HepG2 (cell line): Measurements from ENCODE around the gene SMAD2. TPM values are rescaled to one million over a fixed set of nuclear protein-coding genes. Genes with fewer than 3 reads are reported as not detected.
A peak's percentile ranks its signal among the peaks of the same experiment; 100 is the strongest.

Experiments
- ATAC-seq: fragments of 200-7000 bp; cut with Tn5 transposase; 3 replicates; pipeline ENCODE4 v1.9.1; 2020; ENCODE audit warnings: mild to moderate bottlenecking, moderate library complexity
- BruUV-seq: library from RNA; stranded (reverse); fragments of 400-500 nt; replicated peaks from 2 replicates; lab custom pipeline; 2021; lab: Mats Ljungman, UMichigan
- CTCF ChIA-PET: fragments of 300-600 bp; formaldehyde crosslinking; extraction: SDS; loops from one replicate; lab custom pipeline; 2021; ENCODE audit warnings: low total read pairs, inconsistent platforms, low intra/inter-chr PET ratio; lab: Yijun Ruan, JAX
- POLR2A ChIA-PET: fragments of 350-600 bp; sonication (Branson Sonifier 250); formaldehyde crosslinking; loops from one replicate; lab custom pipeline; 2020; ENCODE audit warnings: antibody characterized with exemption, inconsistent platforms; lab: Yijun Ruan, JAX
- DNase-seq: peaks from one replicate; pipeline ENCODE4 v3.0.0-alpha.2; 2015; ENCODE audit warnings: low spot score
- FAIRE-seq: peaks from 3 replicates; lab custom pipeline; 2011; peaks lifted over from hg19 to GRCh38; lab: Jason Lieb, UNC
- H2AFZ ChIP-seq: one replicate; pipeline ENCODE4 v1.6.1; 2011; ENCODE audit warnings: low read length, inconsistent platforms
- H3K27ac ChIP-seq: fragments of 300-600 bp; 3 replicates; pipeline ENCODE4 v1.8.0; 2011; ENCODE audit warnings: mixed run types, mild to moderate bottlenecking, mixed read lengths, low read length, inconsistent platforms; ENCODE audit not compliant: insufficient read depth; ENCODE audit errors: extremely low read length
- H3K27me3 ChIP-seq, 2 experiments: fragments of 200-600 bp in 1 of 2; 2 replicates in 1 of 2; 3 replicates in 1 of 2; pipeline versions ENCODE4 v1.6.0 to v1.8.0; 2011; ENCODE audit warnings: low read length in 2 of 2, mild to moderate bottlenecking in 2 of 2, moderate library complexity in 2 of 2, inconsistent platforms in 1 of 2; ENCODE audit not compliant: insufficient read depth in 2 of 2, control insufficient read depth in 1 of 2
- H3K36me3 ChIP-seq, 2 experiments: fragments of 200-600 bp in 1 of 2; replicated peaks in 1 of 2; 2 replicates in 1 of 2; 3 replicates in 1 of 2; pipeline versions ENCODE4 v1.5.1 to v1.8.0; 2011; ENCODE audit warnings: low read length in 2 of 2, inconsistent platforms in 1 of 2; ENCODE audit not compliant: insufficient read depth in 2 of 2, control insufficient read depth in 1 of 2
- H3K4me1 ChIP-seq: 2 replicates; pipeline ENCODE4 v1.5.1; 2012; ENCODE audit warnings: low read length, inconsistent platforms; ENCODE audit not compliant: insufficient read depth
- H3K4me2 ChIP-seq: 2 replicates; pipeline ENCODE4 v1.6.0; 2011; ENCODE audit warnings: low read depth, low read length, inconsistent platforms
- H3K4me3 ChIP-seq, 3 experiments: fragments of 200-600 bp in 1 of 3; sonication (generic), shearing (Covaris generic) in 1 of 3; replicated peaks in 1 of 3; 2 replicates each; pipeline ENCODE4 v1.5.1; 2011 to 2016; ENCODE audit warnings: low read length in 3 of 3, inconsistent platforms in 2 of 3, low read depth in 2 of 3, mild to moderate bottlenecking in 2 of 3, control low read depth in 1 of 3, mixed read lengths in 1 of 3; ENCODE audit not compliant: insufficient read depth in 1 of 3
- H3K79me2 ChIP-seq: one replicate; pipeline ENCODE4 v1.6.1; 2011; ENCODE audit warnings: low read length, inconsistent platforms; ENCODE audit not compliant: insufficient read depth
- H3K9ac ChIP-seq: 2 replicates; pipeline ENCODE4 v1.6.0; 2011; ENCODE audit warnings: mild to moderate bottlenecking, low read depth, low read length, inconsistent platforms; ENCODE audit not compliant: insufficient read depth
- H3K9me3 ChIP-seq: 2 replicates; pipeline ENCODE4 v1.5.1; 2012; ENCODE audit warnings: mild to moderate bottlenecking, low read length
- H4K20me1 ChIP-seq: 2 replicates; pipeline ENCODE4 v1.6.0; 2011; ENCODE audit warnings: inconsistent platforms, mild to moderate bottlenecking, low read length, moderate library complexity; ENCODE audit not compliant: insufficient read depth
- MAFF ChIP-seq: IDR thresholded peaks from 2 replicates; pipeline ENCODE4 v1.6.1; 2011; ENCODE audit warnings: low read depth, low read length, improper control_type of control experiment
- MAFK ChIP-seq, 2 experiments: IDR thresholded peaks in 1 of 2; conservative IDR thresholded peaks in 1 of 2; 2 replicates each; pipeline ENCODE4 v1.6.1; 2011; ENCODE audit warnings: improper control_type of control experiment in 2 of 2, low read length in 2 of 2
- ZNF589 ChIP-seq: sonication (generic); formaldehyde crosslinking; conservative IDR thresholded peaks from 2 replicates; pipeline ENCODE4 v1.8.0; 2022; ENCODE audit warnings: mild to moderate bottlenecking, moderate library complexity, missing genetic modification reagents
- ZNF883 ChIP-seq: sonication (generic); formaldehyde crosslinking; IDR thresholded peaks from 2 replicates; pipeline ENCODE4 v1.5.1; 2020; ENCODE audit warnings: mild to moderate bottlenecking, missing genetic modification reagents; ENCODE audit errors: not compliant biosample characterization
- WGBS: methylation state at CpG from one replicate; pipeline ENCODE4 v1.1.6; 2017; ENCODE audit warnings: low lambda C conversion rate; 5-methylcytosine and 5-hydroxymethylcytosine counted together
- in situ Hi-C: cut with HindIII; loops from 2 replicates; pipeline ENCODE4 v1.10.0; 2017; ENCODE audit warnings: low pct_unique_long_range_greater_than_20kb; ENCODE audit not compliant: extremely low pct_ligation_motif_present
- intact Hi-C: fragments of 100-400 bp; cut with micrococcal nuclease; formaldehyde crosslinking; loops from one replicate; pipeline ENCODE4 v1.10.0; 2022; ENCODE audit not compliant: unreplicated experiment
- polyA plus RNA-seq, 8 experiments: library from polyadenylated mRNA; depleted of rRNA in 3 of 8; stranded (reverse) in 7 of 8; unstranded in 1 of 8; fragments of >200 nt; fragmentation: Illumina TruSeq in 4 of 8; extraction: Trizol in 4 of 8; gene quantifications; 2 replicates each; pipeline versions ENCODE4 v1.2.1 to v1.2.3, GENCODE V29; 2011 to 2016; ENCODE audit warnings: low read depth in 4 of 8, missing spikeins in 1 of 8, mixed read lengths in 1 of 8; ENCODE audit not compliant: insufficient read depth in 1 of 8
- total RNA-seq, 5 experiments: library from RNA; depleted of rRNA; stranded (reverse); fragments of >200 nt; fragmentation: Illumina TruSeq; extraction: Trizol; gene quantifications; 2 replicates each; pipeline ENCODE4 v1.2.3, GENCODE V29; 2016; ENCODE audit warnings: low read depth in 1 of 5
- TF ChIP-seq, protein P1 (sequence below): sonication (generic); formaldehyde crosslinking; IDR thresholded peaks from 2 replicates; pipeline ENCODE4 v1.5.0; 2020; ENCODE audit warnings: mild to moderate bottlenecking, missing genetic modification reagents, moderate library complexity
- TF ChIP-seq, protein P2 (sequence below): sonication (generic); formaldehyde crosslinking; IDR thresholded peaks from 2 replicates; pipeline ENCODE4 v1.5.1; 2020; ENCODE audit warnings: mild to moderate bottlenecking, missing genetic modification reagents

Gene SMAD2
- total and polyA plus RNA-seq, 2 of the 13 experiments (the other 11 are each of a cell fraction or from before 2014, with no cell fraction given) = 40.2 to 96.2 TPM

DNA sequence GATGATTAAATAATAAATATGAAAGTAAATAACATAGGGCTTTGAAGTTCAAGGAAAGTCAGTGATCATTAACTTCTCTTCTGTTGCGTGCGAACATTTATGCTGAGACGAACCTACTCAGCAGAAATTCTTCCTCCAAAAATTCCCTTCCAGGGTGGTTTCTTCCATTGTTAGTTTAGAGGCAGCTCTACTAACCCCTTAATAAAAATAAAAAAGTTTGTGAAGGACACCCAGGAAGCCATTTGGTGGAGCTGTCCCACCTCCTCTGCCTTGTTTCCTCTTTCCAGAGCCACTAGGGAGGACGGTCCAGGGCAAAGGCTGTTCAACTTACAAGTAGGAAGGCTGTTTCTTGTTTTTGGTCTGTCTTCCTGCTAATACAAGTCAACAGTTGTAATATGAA lies 2.1 kb upstream of the SMAD2 start:
- H3K9me3 ChIP-seq = no peaks in the 10 kb centered on the region
- H2AFZ ChIP-seq = peak overlapping the region; percentile 10
- H3K79me2 ChIP-seq = peaks cover 23% of the 10 kb centered on the region
- 31% methylated on average over 4 of the region's 4 CpGs for WGBS
- ChIA-PET POLR2A (no interaction called here), CTCF (no interaction called here)
- intact Hi-C loops = loop anchor here (5.0 kb wide), 1 partner anchor 75 kb away; no protein-coding TSS in a partner anchor
- H3K4me3 ChIP-seq = no peak overlapping the region
- no peaks in the 10 kb centered on the region for H3K36me3 ChIP-seq
- FAIRE-seq (no peak), DNase-seq (no peak), ATAC-seq (no peak)
- BruUV-seq = no TSS peak
- in situ Hi-C loops = no loop called here
- no peak overlapping the region for H3K9ac ChIP-seq
- H3K4me2 ChIP-seq = peak overlapping the region; percentile 37
- H3K27me3 ChIP-seq = peaks cover 0 to 4% of the 10 kb centered on the region in 2 experiments; a peak in 2 of 5 replicates
- TF ChIP-seq MAFF (peak; percentile 51; the same call in 1 of the 2 replicates), MAFK (conservative IDR thresholded peaks at IDR 0.05 in 1 of 2, IDR thresholded peaks at IDR 0.05 in 1 of 2; ENCODE audit: low read length in 2 of 2) (peak; percentile 41 to 62; a peak in 3 of 4 replicates), ZNF589 (CRISPR knock-in tag) (no peak), ZNF883 (CRISPR knock-in tag) (no peak)
- TF ChIP-seq, protein P1, sequence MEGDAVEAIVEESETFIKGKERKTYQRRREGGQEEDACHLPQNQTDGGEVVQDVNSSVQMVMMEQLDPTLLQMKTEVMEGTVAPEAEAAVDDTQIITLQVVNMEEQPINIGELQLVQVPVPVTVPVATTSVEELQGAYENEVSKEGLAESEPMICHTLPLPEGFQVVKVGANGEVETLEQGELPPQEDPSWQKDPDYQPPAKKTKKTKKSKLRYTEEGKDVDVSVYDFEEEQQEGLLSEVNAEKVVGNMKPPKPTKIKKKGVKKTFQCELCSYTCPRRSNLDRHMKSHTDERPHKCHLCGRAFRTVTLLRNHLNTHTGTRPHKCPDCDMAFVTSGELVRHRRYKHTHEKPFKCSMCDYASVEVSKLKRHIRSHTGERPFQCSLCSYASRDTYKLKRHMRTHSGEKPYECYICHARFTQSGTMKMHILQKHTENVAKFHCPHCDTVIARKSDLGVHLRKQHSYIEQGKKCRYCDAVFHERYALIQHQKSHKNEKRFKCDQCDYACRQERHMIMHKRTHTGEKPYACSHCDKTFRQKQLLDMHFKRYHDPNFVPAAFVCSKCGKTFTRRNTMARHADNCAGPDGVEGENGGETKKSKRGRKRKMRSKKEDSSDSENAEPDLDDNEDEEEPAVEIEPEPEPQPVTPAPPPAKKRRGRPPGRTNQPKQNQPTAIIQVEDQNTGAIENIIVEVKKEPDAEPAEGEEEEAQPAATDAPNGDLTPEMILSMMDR = peak; percentile 14; the same call in 1 of the 2 replicates
- TF ChIP-seq, protein P2, sequence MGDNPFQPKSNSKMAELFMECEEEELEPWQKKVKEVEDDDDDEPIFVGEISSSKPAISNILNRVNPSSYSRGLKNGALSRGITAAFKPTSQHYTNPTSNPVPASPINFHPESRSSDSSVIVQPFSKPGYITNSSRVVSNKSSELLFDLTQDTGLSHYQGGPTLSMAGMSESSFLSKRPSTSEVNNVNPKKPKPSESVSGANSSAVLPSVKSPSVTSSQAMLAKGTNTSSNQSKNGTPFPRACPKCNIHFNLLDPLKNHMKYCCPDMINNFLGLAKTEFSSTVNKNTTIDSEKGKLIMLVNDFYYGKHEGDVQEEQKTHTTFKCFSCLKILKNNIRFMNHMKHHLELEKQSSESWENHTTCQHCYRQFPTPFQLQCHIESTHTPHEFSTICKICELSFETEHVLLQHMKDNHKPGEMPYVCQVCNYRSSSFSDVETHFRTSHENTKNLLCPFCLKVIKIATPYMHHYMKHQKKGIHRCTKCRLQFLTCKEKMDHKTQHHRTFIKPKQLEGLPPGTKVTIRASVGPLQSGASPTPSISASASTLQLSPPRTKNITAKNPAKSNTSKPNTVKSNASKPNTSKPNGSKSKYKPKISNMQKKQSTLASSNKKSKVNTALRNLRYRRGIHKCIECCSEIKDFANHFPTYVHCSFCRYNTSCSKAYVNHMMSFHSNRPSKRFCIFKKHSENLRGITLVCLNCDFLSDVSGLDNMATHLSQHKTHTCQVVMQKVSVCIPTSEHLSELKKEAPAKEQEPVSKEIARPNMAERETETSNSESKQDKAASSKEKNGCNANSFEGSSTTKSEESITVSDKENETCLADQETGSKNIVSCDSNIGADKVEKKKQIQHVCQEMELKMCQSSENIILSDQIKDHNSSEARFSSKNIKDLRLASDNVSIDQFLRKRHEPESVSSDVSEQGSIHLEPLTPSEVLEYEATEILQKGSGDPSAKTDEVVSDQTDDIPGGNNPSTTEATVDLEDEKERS (CRISPR knock-in tag) = no peak
- H3K4me1 ChIP-seq = peaks cover 31% of the 10 kb centered on the region
- no peaks in the 10 kb centered on the region; the same call in 1 of the 2 replicates for H4K20me1 ChIP-seq
- H3K27ac ChIP-seq = no peak overlapping the region
